ENCODE data around the gene MMP27. TPM values are rescaled to one million over a fixed set of nuclear protein-coding genes. Genes with fewer than 3 reads are reported as not detected.
"Not testable (repeated sequence)": the region's sequence is repeated elsewhere in the genome, so short reads cannot be mapped to it uniquely, and the experiment has no call there.

Gene MMP27, protein sequence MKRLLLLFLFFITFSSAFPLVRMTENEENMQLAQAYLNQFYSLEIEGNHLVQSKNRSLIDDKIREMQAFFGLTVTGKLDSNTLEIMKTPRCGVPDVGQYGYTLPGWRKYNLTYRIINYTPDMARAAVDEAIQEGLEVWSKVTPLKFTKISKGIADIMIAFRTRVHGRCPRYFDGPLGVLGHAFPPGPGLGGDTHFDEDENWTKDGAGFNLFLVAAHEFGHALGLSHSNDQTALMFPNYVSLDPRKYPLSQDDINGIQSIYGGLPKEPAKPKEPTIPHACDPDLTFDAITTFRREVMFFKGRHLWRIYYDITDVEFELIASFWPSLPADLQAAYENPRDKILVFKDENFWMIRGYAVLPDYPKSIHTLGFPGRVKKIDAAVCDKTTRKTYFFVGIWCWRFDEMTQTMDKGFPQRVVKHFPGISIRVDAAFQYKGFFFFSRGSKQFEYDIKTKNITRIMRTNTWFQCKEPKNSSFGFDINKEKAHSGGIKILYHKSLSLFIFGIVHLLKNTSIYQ
- total RNA-seq, result not detected

DNA sequence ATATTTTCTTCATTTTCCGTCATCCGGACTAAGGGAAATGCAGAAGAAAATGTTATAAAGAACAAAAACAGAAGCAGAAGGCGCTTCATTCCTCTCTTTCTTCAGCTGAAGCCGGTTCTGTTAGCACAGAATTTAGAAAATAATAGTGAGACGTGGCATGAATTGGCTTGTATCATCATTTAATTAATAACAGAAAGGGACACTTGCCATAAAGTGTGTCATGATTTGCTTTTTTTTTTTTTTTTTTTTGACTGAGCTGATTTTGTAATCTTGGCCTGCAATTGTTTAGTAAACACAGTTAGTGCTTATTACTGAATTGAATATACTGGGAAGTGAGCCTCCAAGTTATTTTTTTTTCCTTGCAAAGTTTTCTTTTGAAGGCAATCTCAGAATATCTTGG, at the start of gene MMP27:
TSS of gene MMP27 (minus strand) at position 144 of the 400 bp plus-strand sequence. CDS start at position 89, 55 bp downstream.
- Histone ChIP-seq H3K4me1 (no peaks in the 10 kb centered on the region), H3K4me3 (no peak within 1 kb of the TSS), H3K36me3 (replicated peaks in 1 of 2; ENCODE audit: insufficient read depth in 1 of 2, low read depth in 2 of 2) (no peaks in the 10 kb centered on the region), H3K9me3 (no peaks in the 10 kb centered on the region), H3K27ac (no peak within 1 kb of the TSS), H3K27me3 (no peaks in the 10 kb centered on the region)
- intact Hi-C loops (cut with DNase I), result no loop called here
- DNase-seq (no peak), ATAC-seq (no peak)
- TF ChIP-seq, protein P1, sequence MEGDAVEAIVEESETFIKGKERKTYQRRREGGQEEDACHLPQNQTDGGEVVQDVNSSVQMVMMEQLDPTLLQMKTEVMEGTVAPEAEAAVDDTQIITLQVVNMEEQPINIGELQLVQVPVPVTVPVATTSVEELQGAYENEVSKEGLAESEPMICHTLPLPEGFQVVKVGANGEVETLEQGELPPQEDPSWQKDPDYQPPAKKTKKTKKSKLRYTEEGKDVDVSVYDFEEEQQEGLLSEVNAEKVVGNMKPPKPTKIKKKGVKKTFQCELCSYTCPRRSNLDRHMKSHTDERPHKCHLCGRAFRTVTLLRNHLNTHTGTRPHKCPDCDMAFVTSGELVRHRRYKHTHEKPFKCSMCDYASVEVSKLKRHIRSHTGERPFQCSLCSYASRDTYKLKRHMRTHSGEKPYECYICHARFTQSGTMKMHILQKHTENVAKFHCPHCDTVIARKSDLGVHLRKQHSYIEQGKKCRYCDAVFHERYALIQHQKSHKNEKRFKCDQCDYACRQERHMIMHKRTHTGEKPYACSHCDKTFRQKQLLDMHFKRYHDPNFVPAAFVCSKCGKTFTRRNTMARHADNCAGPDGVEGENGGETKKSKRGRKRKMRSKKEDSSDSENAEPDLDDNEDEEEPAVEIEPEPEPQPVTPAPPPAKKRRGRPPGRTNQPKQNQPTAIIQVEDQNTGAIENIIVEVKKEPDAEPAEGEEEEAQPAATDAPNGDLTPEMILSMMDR (IDR thresholded peaks at IDR 0.05), result no peak
- TF ChIP-seq POLR2A (IDR thresholded peaks at IDR 0.05), result no peak
- 63% methylated on average over 5 of the region's 5 CpGs for WGBS, 2 donors

DNA sequence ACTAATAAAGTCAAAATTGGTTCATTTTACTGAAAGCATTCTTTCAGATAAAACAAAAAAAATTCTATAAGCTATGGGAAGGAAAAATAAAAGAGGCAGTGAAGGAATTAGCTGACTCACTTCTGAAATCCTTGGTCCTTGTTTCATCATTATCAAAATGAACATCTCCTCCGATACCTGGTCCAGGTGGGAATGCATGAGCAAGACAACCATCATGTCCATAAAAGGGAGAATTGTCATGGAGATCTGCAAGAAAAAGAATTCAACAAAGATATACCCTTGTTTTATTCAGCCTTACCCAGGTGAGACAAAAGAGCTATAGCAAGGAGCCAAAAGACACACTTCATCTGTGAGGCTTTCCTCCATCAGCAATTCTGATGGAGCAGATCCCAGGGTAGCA, 47.7 kb upstream of the MMP27 start:
- H3K36me3 ChIP-seq (replicated peaks in 1 of 2; ENCODE audit: insufficient read depth in 1 of 2, low read depth in 2 of 2), result no peaks in the 10 kb centered on the region
- intact Hi-C loops (cut with DNase I), result no loop called here
- no peak overlapping the region for H3K4me3 ChIP-seq
- no peak for DNase-seq
- TF ChIP-seq, protein P1 (IDR thresholded peaks at IDR 0.05), result no peak
- TF ChIP-seq POLR2A (IDR thresholded peaks at IDR 0.05), result no peak
- H3K4me1 ChIP-seq, result no peaks in the 10 kb centered on the region
- 86 to 95% methylated on average over 1 of the region's 1 CpG for WGBS, 2 donors
- no peaks in the 10 kb centered on the region for H3K9me3 ChIP-seq
- no peaks in the 10 kb centered on the region for H3K27me3 ChIP-seq
- no peak overlapping the region for H3K27ac ChIP-seq
- ATAC-seq, result no peak

DNA sequence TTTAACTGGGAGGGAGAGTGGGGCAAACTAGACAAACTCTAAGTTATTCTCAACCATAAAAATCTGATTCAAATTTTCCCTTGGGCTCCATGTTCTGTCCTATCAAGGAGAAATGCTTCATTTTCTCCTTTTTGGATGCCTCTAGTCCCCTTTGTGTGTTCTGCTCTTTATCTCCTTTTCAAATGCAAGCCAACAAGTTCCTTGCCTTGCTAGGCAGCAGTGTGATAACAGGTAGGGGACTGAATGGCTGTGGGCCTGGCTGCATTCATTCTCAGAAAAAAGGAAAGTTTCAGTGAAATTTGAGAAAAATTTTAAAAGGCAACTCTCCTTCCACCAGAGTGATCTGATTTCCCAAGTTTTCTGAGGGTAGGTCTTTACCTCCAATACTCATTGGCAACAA, 46.1 kb upstream of the MMP27 start:
- no peaks in the 10 kb centered on the region for H3K9me3 ChIP-seq
- DNase-seq, result no peak
- H3K27ac ChIP-seq, result no peak overlapping the region
- TF ChIP-seq POLR2A (IDR thresholded peaks at IDR 0.05), result no peak
- TF ChIP-seq, protein P1 (IDR thresholded peaks at IDR 0.05), result no peak
- H3K4me1 ChIP-seq, result no peaks in the 10 kb centered on the region
- no peaks in the 10 kb centered on the region for H3K27me3 ChIP-seq
- intact Hi-C loops (cut with DNase I), result no loop called here
- ATAC-seq, result no peak
- H3K36me3 ChIP-seq (replicated peaks in 1 of 2; ENCODE audit: insufficient read depth in 1 of 2, low read depth in 2 of 2), result no peaks in the 10 kb centered on the region
- H3K4me3 ChIP-seq, result no peak overlapping the region

DNA sequence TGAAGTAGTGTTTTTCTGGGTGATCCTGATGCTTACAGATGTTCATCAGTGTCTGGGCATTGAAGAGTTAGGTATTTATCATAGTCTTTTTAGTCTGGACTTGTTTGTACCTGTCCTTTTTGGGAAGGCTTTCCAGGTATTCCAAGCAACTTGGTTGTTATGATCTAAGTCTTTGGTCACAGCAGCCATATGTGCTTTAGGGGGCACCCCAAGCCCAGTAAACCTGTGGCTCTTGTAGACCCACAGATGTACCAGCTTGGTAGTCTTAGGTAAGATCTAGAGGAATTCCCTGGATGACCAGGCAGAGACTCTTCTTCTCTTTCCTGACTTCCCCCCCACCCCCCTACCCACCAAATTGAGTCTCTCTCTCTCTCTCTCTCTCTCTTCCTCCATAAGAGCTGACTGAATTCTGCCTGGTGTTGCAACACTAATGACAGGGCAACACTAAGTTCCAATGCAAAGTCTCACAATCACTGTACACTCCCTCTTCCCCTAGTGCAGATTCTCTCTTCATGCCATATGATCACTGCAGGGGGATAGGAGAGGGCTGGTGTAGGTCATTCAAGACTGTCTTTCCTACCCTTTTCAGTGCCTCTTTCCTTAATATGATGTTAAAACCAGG, 43.6 kb upstream of the MMP27 start:
- intact Hi-C loops (cut with DNase I), result no loop called here
- no peaks in the 10 kb centered on the region for H3K9me3 ChIP-seq
- no peaks in the 10 kb centered on the region for H3K4me1 ChIP-seq
- no peak for TF ChIP-seq POLR2A (IDR thresholded peaks at IDR 0.05)
- TF ChIP-seq, protein P1 (IDR thresholded peaks at IDR 0.05), result no peak
- no peak overlapping the region for H3K4me3 ChIP-seq
- no peak for ATAC-seq
- H3K36me3 ChIP-seq (replicated peaks in 1 of 2; ENCODE audit: insufficient read depth in 1 of 2, low read depth in 2 of 2), result no peaks in the 10 kb centered on the region
- no peaks in the 10 kb centered on the region for H3K27me3 ChIP-seq
- no peak for DNase-seq
- no peak overlapping the region for H3K27ac ChIP-seq

DNA sequence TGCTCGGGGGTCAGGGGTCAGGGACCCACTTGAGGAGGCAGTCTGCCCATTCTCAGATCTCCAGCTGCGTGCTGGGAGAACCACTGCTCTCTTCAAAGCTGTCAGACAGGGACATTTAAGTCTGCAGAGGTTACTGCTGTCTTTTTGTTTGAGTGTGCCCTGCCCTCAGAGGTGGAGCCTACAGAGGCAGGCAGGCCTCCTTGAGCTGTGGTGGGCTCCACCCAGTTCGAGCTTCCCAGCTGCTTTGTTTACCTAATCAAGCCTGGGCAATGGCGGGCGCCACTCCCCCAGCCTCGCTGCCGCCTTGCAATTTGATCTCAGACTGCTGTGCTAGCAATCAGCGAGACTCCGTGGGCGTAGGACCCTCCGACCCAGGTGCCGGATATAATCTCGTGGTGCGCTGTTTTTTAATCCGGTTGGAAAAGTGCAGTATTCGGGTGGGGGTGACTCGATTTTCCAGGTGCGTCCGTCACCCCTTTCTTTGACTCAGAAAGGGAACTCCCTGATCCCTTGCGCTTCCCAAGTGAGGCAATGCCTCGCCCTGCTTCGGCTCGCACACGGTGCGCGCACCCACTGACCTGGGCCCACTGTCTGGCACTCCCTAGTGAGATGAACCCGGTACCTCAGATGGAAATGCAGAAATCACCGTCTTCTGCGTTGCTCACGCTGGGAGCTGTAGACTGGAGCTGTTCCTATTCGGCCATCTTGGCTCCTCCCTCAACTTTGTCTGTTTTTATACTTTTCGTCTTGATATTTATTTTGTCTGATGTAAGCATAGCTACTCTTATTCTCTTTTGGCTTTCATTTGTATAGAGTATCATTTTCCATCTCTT, 41.4 kb upstream of the MMP27 start:
- intact Hi-C loops (cut with DNase I); DNase-seq; ATAC-seq; H3K4me1 ChIP-seq; H3K9me3 ChIP-seq; H3K4me3 ChIP-seq; H3K27ac ChIP-seq; H3K27me3 ChIP-seq; H3K36me3 ChIP-seq (replicated peaks in 1 of 2; ENCODE audit: insufficient read depth in 1 of 2, low read depth in 2 of 2): not testable (repeated sequence)
- WGBS, 2 donors, result 69 to 75% methylated on average over 18 to 31 of the region's 32 CpGs
